Esophagus squamous epithelium (tissue), 5 donors: ENCODE data around the gene SAPCD2. TPM values are rescaled to one million over a fixed set of nuclear protein-coding genes. Genes with fewer than 3 reads are reported as not detected.

Source experiments
- DNase-seq: peaks from one replicate; lab custom pipeline; 2025; lab: John Stamatoyannopoulos, UW
- H3K27ac ChIP-seq, 4 donors: fragments of 200-600 bp; sonication (generic); one replicate each; pipeline ENCODE4 v1.5.1; 2016 to 2019; ENCODE audit warnings: mild to moderate bottlenecking in 1 of 4
- H3K27me3 ChIP-seq, 4 donors: fragments of 200-600 bp; sonication (generic); 1 replicate in 3 of 4; 2 replicates in 1 of 4; pipeline versions ENCODE4 v1.5.1 to v1.6.0; 2017 to 2021; ENCODE audit warnings: antibody characterized with exemption in 1 of 4
- H3K36me3 ChIP-seq, 3 donors: fragments of 200-600 bp; sonication (generic); one replicate each; pipeline ENCODE4 v1.5.1; 2016 to 2019
- H3K4me1 ChIP-seq, 3 donors: fragments of 200-600 bp; sonication (generic); one replicate each; pipeline ENCODE4 v1.5.1; 2017 to 2019
- H3K4me3 ChIP-seq, 4 donors: fragments of 200-600 bp; sonication (generic); 1 replicate in 3 of 4; 2 replicates in 1 of 4; pipeline ENCODE4 v1.5.1; 2016 to 2019; ENCODE audit warnings: mild to moderate bottlenecking in 2 of 4, moderate library complexity in 1 of 4
- H3K9me3 ChIP-seq, 3 donors: fragments of 200-600 bp; sonication (generic); one replicate each; pipeline ENCODE4 v1.5.1; 2016 to 2019
- CTCF ChIP-seq, 6 experiments: fragments of 450-650 bp in 4 of 6; fragments of 200-600 bp in 2 of 6; sonication (generic) in 2 of 6; IDR thresholded peaks; one replicate each; pipeline ENCODE4 v1.5.1; 2016 to 2019; ENCODE audit warnings: antibody characterized with exemption in 6 of 6, mild to moderate bottlenecking in 4 of 6, moderate library complexity in 4 of 6
- POLR2A ChIP-seq, 4 donors: fragments of 450-650 bp; IDR thresholded peaks; one replicate each; pipeline ENCODE4 v1.6.1; 2017; ENCODE audit warnings: antibody characterized with exemption in 4 of 4, mild to moderate bottlenecking in 4 of 4, moderate library complexity in 3 of 4
- WGBS, 2 donors: methylation state at CpG; one replicate each; pipeline ENCODE4 v1.1.5; 2018; 5-methylcytosine and 5-hydroxymethylcytosine counted together
- intact Hi-C: fragments of 100-400 bp; cut with DNase I; formaldehyde crosslinking; loops from one replicate; pipeline ENCODE4 v1.15.0; 2022
- total RNA-seq, 4 donors: library from RNA; depleted of rRNA; stranded (reverse); fragments of >200 nt; gene quantifications; one replicate each; pipeline ENCODE4 v1.1.0, GENCODE V29; 2016
- donor health status: DM: yes; HTN: yes; CAD: no.

Gene SAPCD2
- total RNA-seq, 4 donors from 2014 or later, result 8.2 to 21.2 (median 14.7) TPM

GRCh38 chr9:137054932-137055384, 15.4 kb downstream of the SAPCD2 start:
- 40 to 70% methylated on average over 1 to 2 of the region's 17 CpGs for WGBS, 2 donors
- Histone ChIP-seq H3K36me3 (no peaks in the 10 kb centered on the region), H3K4me1 (peaks cover 29 to 55% (median 35%) of the 10 kb centered on the region in 3 donors), H3K4me3 (peak overlapping the region in 1 of 4 donors; percentile 70), H3K27ac (peak overlapping the region; percentile 11 to 63 (median 52)), H3K9me3 (no peaks in the 10 kb centered on the region), H3K27me3 (peaks cover 0 to 58% (median 2%) of the 10 kb centered on the region in 4 donors)
- TF ChIP-seq POLR2A (IDR thresholded peaks at IDR 0.05) (no peak), CTCF (IDR thresholded peaks at IDR 0.05) (no peak)
- DNase-seq, result no peak
- intact Hi-C loops, result no loop called here

GRCh38 chr9:137053944-137054931, 16.1 kb downstream of the SAPCD2 start, which contains the start of gene ENTPD2:
Gene ENTPD2, minus strand, starts transcription at chr9:137054061. Its CDS starts 64 bp downstream, at chr9:137053997.
- Histone ChIP-seq H3K36me3 (no peaks in the 10 kb centered on the region), H3K9me3 (no peaks in the 10 kb centered on the region), H3K4me1 (peaks cover 29 to 61% (median 35%) of the 10 kb centered on the region in 3 donors), H3K27me3 (peaks cover 0 to 65% (median 7%) of the 10 kb centered on the region in 4 donors), H3K4me3 (peak within 1 kb of the TSS; percentile 41 to 70 (median 51)), H3K27ac (peak within 1 kb of the TSS; percentile 17 to 63 (median 52))
- peak in 1 of 4 donors; percentile 22 for TF ChIP-seq POLR2A (IDR thresholded peaks at IDR 0.05)
- no peak for TF ChIP-seq CTCF (IDR thresholded peaks at IDR 0.05)
- no peak for DNase-seq
- WGBS, 2 donors, result 0% methylated on average over 1 of the region's 90 CpGs; no CpG with 5 or more reads in 1 of the 2 donors
- intact Hi-C loops, result no loop called here

DNA sequence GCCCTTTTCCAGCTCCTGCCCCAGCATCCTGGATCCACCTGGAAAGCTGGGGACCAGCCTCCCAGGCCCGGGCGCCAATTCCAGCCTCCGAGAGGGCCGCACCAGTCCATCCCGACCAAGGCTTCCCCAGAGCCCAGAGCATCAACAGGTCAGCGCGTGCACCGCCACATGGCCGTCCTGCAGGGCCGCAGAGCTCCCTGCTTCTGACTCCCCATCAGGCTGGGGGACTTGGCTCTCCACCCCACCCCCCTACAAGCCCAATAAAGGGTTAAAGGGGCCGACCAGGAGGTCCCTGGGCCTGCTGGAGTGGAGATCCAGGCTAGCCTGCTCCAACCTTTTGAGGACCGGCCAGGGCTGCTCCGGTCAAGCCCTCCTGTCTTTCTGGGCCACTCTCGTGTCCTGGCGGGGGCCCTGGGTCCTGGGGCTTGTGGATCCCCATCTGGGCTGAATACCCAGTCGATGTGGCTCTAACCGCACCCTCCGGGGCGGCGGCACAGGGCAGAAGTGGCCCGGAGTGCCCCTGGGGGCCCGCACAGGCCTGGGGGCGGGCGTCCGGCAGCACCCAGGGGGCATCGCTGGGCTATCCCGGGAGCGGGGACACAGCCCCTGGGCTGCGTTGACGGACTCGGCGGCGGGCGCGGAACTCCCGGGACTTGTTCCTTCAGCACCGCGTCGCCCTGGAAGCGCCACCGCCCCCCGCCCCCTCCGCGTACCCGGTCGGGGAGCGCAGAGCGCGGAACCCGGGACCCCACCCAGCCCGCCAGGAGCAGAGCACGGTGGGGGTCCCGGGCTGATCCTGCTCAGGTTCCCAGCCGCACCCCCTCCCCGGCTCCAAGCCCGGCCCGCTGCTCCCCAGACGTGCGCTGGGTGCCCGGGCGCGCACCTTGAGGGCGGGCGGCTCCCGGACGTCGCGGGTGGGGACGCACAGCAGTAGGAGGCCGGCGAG, 17.1 kb downstream of the SAPCD2 start:
- Histone ChIP-seq H3K9me3 (no peaks in the 10 kb centered on the region), H3K27ac (peak overlapping the region in 2 of 4 donors; percentile 17 to 58), H3K4me3 (peak overlapping the region; percentile 41 to 70 (median 51)), H3K27me3 (peaks cover 0 to 75% (median 14%) of the 10 kb centered on the region in 4 donors), H3K4me1 (peaks cover 33 to 71% (median 41%) of the 10 kb centered on the region in 3 donors), H3K36me3 (no peaks in the 10 kb centered on the region)
- DNase-seq, result no peak
- intact Hi-C loops, result no loop called here
- no peak for TF ChIP-seq CTCF (IDR thresholded peaks at IDR 0.05)
- no peak for TF ChIP-seq POLR2A (IDR thresholded peaks at IDR 0.05)
- 72% methylated on average over 8 of the region's 71 CpGs; no CpG with 5 or more reads in 1 of the 2 donors for WGBS, 2 donors

- peaks cover 33 to 66% (median 41%) of the 10 kb centered on the region in 3 donors for H3K4me1 ChIP-seq
- peaks cover 0 to 85% (median 23%) of the 10 kb centered on the region in 4 donors for H3K27me3 ChIP-seq
- no peaks in the 10 kb centered on the region for H3K9me3 ChIP-seq
- WGBS, 2 donors, result 90% methylated on average over 2 of the region's 8 CpGs; no CpG with 5 or more reads in 1 of the 2 donors
- no peak for DNase-seq
- intact Hi-C loops, result no loop called here
- no peak overlapping the region for H3K4me3 ChIP-seq
- H3K27ac ChIP-seq, result no peak overlapping the region
- no peak for TF ChIP-seq CTCF (IDR thresholded peaks at IDR 0.05)
- no peak for TF ChIP-seq POLR2A (IDR thresholded peaks at IDR 0.05)
- no peaks in the 10 kb centered on the region for H3K36me3 ChIP-seq
Measured at GRCh38 chr9:137052293-137052692, 18.1 kb downstream of the SAPCD2 start.
